ENCODE data around the gene MEAK7. TPM values are rescaled to one million over a fixed set of nuclear protein-coding genes. Genes with fewer than 3 reads are reported as not detected.
A peak's percentile ranks its signal among the peaks of the same experiment; 100 is the strongest.

MEAK7 gene
- total and polyA plus RNA-seq, 2 donors from 2014 or later: 6.3 to 30.6 TPM

DNA sequence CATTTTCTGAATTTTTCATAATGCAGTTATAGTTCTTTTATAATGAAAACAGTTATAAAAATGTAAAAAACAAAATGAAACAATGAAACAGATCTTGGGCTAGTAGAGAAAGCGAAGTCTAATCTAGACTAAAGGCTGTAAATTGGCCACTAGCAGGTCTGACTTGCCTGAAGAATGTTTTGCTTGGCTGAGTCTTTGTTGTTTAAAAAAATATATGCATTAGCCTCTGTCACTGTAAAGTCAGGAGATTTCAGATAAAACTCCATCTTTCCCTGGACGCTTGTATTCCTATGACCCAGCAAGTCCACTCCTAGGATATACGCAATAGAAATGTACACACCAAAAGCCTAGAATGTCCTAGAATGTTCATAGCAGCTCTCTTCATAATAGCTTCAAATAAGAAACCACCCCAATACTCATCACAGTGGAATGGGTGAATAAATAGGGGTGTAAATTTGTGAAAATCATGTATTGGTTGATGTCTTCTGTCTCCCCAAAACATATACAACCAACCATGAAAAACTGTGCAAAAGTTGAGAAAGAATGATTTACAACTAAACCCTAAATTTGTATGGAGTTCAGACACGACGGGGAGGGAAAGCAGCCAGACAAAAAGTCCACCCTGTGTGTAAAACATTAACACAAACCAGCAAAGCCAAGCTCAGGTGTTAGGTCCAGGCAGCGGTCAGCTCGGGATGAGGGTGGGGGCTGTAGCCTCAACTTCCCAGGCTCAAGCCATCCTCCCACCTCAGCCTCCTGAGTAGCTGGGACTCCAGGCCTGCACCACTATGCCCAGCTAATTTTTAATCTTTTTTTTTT is 37.7 kb upstream of the MEAK7 start:
- peak overlapping the region in 1 of 3 donors; percentile 26 for H3K9ac ChIP-seq (ENCODE audit: low read length in 3 of 3)
- intact Hi-C loops (cut with DNase I): no loop called here
- H3K9me3 ChIP-seq (ENCODE audit: control insufficient read depth in 2 of 3, insufficient read depth in 1 of 3, low read length in 3 of 3): no peaks in the 10 kb centered on the region
- TF ChIP-seq CTCF (IDR thresholded peaks at IDR 0.05; ENCODE audit: borderline replicate concordance, extremely low read depth, insufficient read depth): no peak
- peaks cover 0 to 8% (median 0%) of the 10 kb centered on the region in 3 donors for H3K4me1 ChIP-seq (ENCODE audit: control insufficient read depth in 2 of 3, insufficient read depth in 2 of 3, low read depth in 1 of 3, low read length in 3 of 3)
- DNase-seq: peak in 2 of 5 donors; percentile 74 to 85
- H3K4me3 ChIP-seq (ENCODE audit: low read length in 3 of 3): peak overlapping the region in 1 of 3 donors; percentile 32
- no peak overlapping the region for H3K27ac ChIP-seq (ENCODE audit: low read depth in 2 of 2, low read length in 2 of 2)
- H3K36me3 ChIP-seq (ENCODE audit: control insufficient read depth in 2 of 3, insufficient read depth in 3 of 3, low read length in 3 of 3): no peaks in the 10 kb centered on the region
- no peak for FAIRE-seq
- H3K27me3 ChIP-seq (ENCODE audit: control insufficient read depth, insufficient read depth, low read length): no peaks in the 10 kb centered on the region

- FAIRE-seq: no peak
- TF ChIP-seq CTCF (IDR thresholded peaks at IDR 0.05; ENCODE audit: borderline replicate concordance, extremely low read depth, insufficient read depth): no peak
These were observed 35.7 kb upstream of the MEAK7 start for GRCh38 chr16:84540194-84540593.

DNA sequence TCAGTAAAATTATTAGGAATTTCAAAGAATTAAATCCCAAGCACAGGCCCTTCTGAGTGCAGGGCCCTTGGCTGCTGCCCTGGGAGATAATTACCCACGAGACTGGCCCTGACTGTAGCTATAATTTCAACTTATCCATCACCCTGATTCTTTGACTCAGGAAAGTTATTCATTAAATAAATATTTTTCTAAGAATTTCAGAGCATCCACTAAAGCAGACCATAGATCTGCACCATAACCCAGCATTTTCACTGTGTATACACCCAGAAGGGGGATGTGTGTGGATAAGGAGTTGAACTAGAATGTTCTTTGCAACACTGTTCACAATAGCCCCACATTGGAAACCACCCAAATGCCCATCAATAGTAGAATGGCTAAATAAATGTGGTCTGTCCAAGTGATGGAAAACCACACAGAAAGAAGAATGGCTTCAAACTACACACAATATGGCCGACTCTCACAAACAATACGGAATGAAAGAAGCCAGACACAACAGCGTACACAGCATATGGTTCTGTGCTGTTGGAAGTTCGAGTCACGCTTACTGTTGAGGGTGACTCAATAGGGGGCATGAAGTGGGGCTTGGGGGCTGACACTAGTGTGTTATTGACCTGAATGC is 33.9 kb upstream of the MEAK7 start:
- Histone ChIP-seq H3K27ac (ENCODE audit: low read depth in 2 of 2, low read length in 2 of 2) (peak overlapping the region in 1 of 2 donors; percentile 55), H3K4me1 (ENCODE audit: control insufficient read depth in 2 of 3, insufficient read depth in 2 of 3, low read depth in 1 of 3, low read length in 3 of 3) (peaks cover 0 to 9% (median 0%) of the 10 kb centered on the region in 3 donors), H3K36me3 (ENCODE audit: control insufficient read depth in 2 of 3, insufficient read depth in 3 of 3, low read length in 3 of 3) (no peaks in the 10 kb centered on the region), H3K27me3 (ENCODE audit: control insufficient read depth, insufficient read depth, low read length) (no peaks in the 10 kb centered on the region), H3K9ac (ENCODE audit: low read length in 3 of 3) (no peak overlapping the region), H3K9me3 (ENCODE audit: control insufficient read depth in 2 of 3, insufficient read depth in 1 of 3, low read length in 3 of 3) (no peaks in the 10 kb centered on the region), H3K4me3 (ENCODE audit: low read length in 3 of 3) (no peak overlapping the region)
- no peak for FAIRE-seq
- intact Hi-C loops (cut with DNase I): no loop called here
- DNase-seq: no peak
- TF ChIP-seq CTCF (IDR thresholded peaks at IDR 0.05; ENCODE audit: borderline replicate concordance, extremely low read depth, insufficient read depth): no peak

More at GRCh38 chr16:84540194-84540593, 35.7 kb upstream of the MEAK7 start:
- intact Hi-C loops (cut with DNase I): no loop called here
- H3K9ac ChIP-seq (ENCODE audit: low read length in 3 of 3): no peak overlapping the region
- H3K27ac ChIP-seq (ENCODE audit: low read depth in 2 of 2, low read length in 2 of 2): no peak overlapping the region
- no peaks in the 10 kb centered on the region for H3K36me3 ChIP-seq (ENCODE audit: control insufficient read depth in 2 of 3, insufficient read depth in 3 of 3, low read length in 3 of 3)
- no peaks in the 10 kb centered on the region for H3K27me3 ChIP-seq (ENCODE audit: control insufficient read depth, insufficient read depth, low read length)
- no peak for DNase-seq
- peaks cover 0 to 9% (median 0%) of the 10 kb centered on the region in 3 donors for H3K4me1 ChIP-seq (ENCODE audit: control insufficient read depth in 2 of 3, insufficient read depth in 2 of 3, low read depth in 1 of 3, low read length in 3 of 3)
- H3K9me3 ChIP-seq (ENCODE audit: control insufficient read depth in 2 of 3, insufficient read depth in 1 of 3, low read length in 3 of 3): no peaks in the 10 kb centered on the region
- no peak overlapping the region for H3K4me3 ChIP-seq (ENCODE audit: low read length in 3 of 3)

All from kidney (tissue), 14 donors.